H1 (cell line): ENCODE data around the gene NEDD8. TPM values are rescaled to one million over a fixed set of nuclear protein-coding genes. Genes with fewer than 3 reads are reported as not detected.

Source experiments
- CTCF ChIA-PET: fragments of 300-600 bp; sonication (Branson Sonifier 250); formaldehyde crosslinking; loops from one replicate; lab custom pipeline; 2021; ENCODE audit not compliant: partially characterized antibody; lab: Charles Lee
- POLR2A ChIA-PET: fragments of 300-600 bp; sonication (Branson Sonifier 250); formaldehyde crosslinking; loops from one replicate; lab custom pipeline; 2021; ENCODE audit warnings: inconsistent platforms; ENCODE audit not compliant: partially characterized antibody; lab: Charles Lee
- DNase-seq, 2 experiments: peaks; one replicate each; pipeline versions ENCODE4 v3.0.0 to v3.0.0-alpha.2; 2010 to 2022; ENCODE audit warnings: low spot score in 2 of 2, low read depth in 1 of 2, mixed read lengths in 1 of 2
- FAIRE-seq: peaks from 2 replicates; lab custom pipeline; 2011; peaks lifted over from hg19 to GRCh38; lab: Jason Lieb, UNC
- H2AFZ ChIP-seq: 2 replicates; pipeline ENCODE4 v1.8.1; 2012; ENCODE audit warnings: low read length, inconsistent platforms
- H2AK5ac ChIP-seq: 2 replicates; pipeline ENCODE4 v1.6.1; 2013; ENCODE audit warnings: low read depth, low read length
- H2BK120ac ChIP-seq: replicated peaks from 2 replicates; pipeline ENCODE3; 2013; ENCODE audit warnings: low read depth, low read length, inconsistent platforms
- H2BK12ac ChIP-seq: 2 replicates; pipeline ENCODE4 v1.6.1; 2013; ENCODE audit warnings: low read depth, low read length
- H2BK15ac ChIP-seq: 2 replicates; pipeline ENCODE4 v1.6.1; 2013; ENCODE audit warnings: low read length
- H2BK20ac ChIP-seq: 2 replicates; pipeline ENCODE4 v1.6.1; 2013; ENCODE audit warnings: low read length
- H2BK5ac ChIP-seq: 2 replicates; pipeline ENCODE4 v1.6.1; 2013; ENCODE audit warnings: low read depth, low read length
- H3K14ac ChIP-seq: 2 replicates; pipeline ENCODE4 v1.6.1; 2013; ENCODE audit warnings: inconsistent platforms; ENCODE audit not compliant: insufficient read length
- H3K18ac ChIP-seq: 2 replicates; pipeline ENCODE4 v1.6.1; 2013; ENCODE audit warnings: low read length; ENCODE audit errors: extremely low read depth
- H3K23ac ChIP-seq: 2 replicates; pipeline ENCODE4 v1.6.1; 2013; ENCODE audit warnings: inconsistent platforms; ENCODE audit not compliant: insufficient read length
- H3K23me2 ChIP-seq: 2 replicates; pipeline ENCODE4 v1.6.1; 2013; ENCODE audit warnings: low read depth, low read length
- H3K27ac ChIP-seq: 2 replicates; pipeline ENCODE4 v1.6.1; 2011; ENCODE audit warnings: low read depth, low read length, inconsistent platforms
- H3K27me3 ChIP-seq, 4 experiments: replicated peaks in 1 of 4; 1 replicate in 1 of 4; 2 replicates in 3 of 4; pipeline versions ENCODE4 v1.6.1 to v1.8.1; 2011 to 2013; ENCODE audit warnings: low read length in 3 of 4, mild to moderate bottlenecking in 3 of 4, inconsistent platforms in 2 of 4, mixed read lengths in 2 of 4, moderate library complexity in 1 of 4; ENCODE audit not compliant: control insufficient read depth in 3 of 4, insufficient read depth in 3 of 4; ENCODE audit errors: extremely low read depth in 1 of 4
- H3K36me3 ChIP-seq, 4 experiments: 2 replicates each; pipeline versions ENCODE4 v1.6.1 to v1.8.1; 2011 to 2013; ENCODE audit warnings: mild to moderate bottlenecking in 4 of 4, low read length in 3 of 4, moderate library complexity in 2 of 4, control low read depth in 1 of 4, inconsistent platforms in 1 of 4; ENCODE audit not compliant: insufficient read depth in 4 of 4, control insufficient read depth in 2 of 4
- H3K4ac ChIP-seq: replicated peaks from 2 replicates; pipeline ENCODE3; 2013; ENCODE audit warnings: low read length, low read depth, mixed read lengths, inconsistent platforms; ENCODE audit not compliant: insufficient read length
- H3K4me1 ChIP-seq, 4 experiments: replicated peaks in 1 of 4; 1 replicate in 1 of 4; 2 replicates in 3 of 4; pipeline versions ENCODE4 v1.6.1 to v1.8.1; 2011 to 2013; ENCODE audit warnings: low read length in 3 of 4, inconsistent platforms in 2 of 4, mixed read lengths in 1 of 4; ENCODE audit not compliant: insufficient read depth in 4 of 4, control insufficient read depth in 3 of 4
- H3K4me2 ChIP-seq, 2 experiments: 2 replicates each; pipeline versions ENCODE4 v1.6.1 to v1.8.1; 2011 to 2013; ENCODE audit warnings: low read depth in 2 of 2, low read length in 2 of 2, control low read depth in 1 of 2, inconsistent platforms in 1 of 2, mild to moderate bottlenecking in 1 of 2; ENCODE audit not compliant: insufficient read depth in 1 of 2
- H3K4me3 ChIP-seq, 4 experiments: fragments of 200-600, 300-600 bp in 1 of 4; sonication (generic), shearing (Covaris generic), sonication (Bioruptor Twin) in 1 of 4; 2 replicates each; pipeline versions ENCODE4 v1.5.1 to v1.8.1; 2011 to 2016; ENCODE audit warnings: low read length in 4 of 4, low read depth in 3 of 4, control low read depth in 2 of 4, inconsistent platforms in 2 of 4, mild to moderate bottlenecking in 2 of 4, mixed read lengths in 1 of 4, moderate library complexity in 1 of 4; ENCODE audit not compliant: insufficient read depth in 2 of 4; ENCODE audit errors: extremely low read depth in 1 of 4
- H3K56ac ChIP-seq: replicated peaks from 2 replicates; pipeline ENCODE3; 2013; ENCODE audit warnings: low read depth, mild to moderate bottlenecking, mixed read lengths, low read length, inconsistent platforms; ENCODE audit not compliant: insufficient read length
- H3K79me1 ChIP-seq: 2 replicates; pipeline ENCODE4 v1.6.1; 2013; ENCODE audit warnings: low read depth, low read length, control low read depth
- H3K79me2 ChIP-seq, 2 experiments: 2 replicates each; pipeline versions ENCODE4 v1.6.1 to v1.8.1; 2012 to 2013; ENCODE audit warnings: low read length in 2 of 2, mild to moderate bottlenecking in 2 of 2, inconsistent platforms in 1 of 2; ENCODE audit not compliant: insufficient read depth in 2 of 2, control insufficient read depth in 1 of 2
- H3K9ac ChIP-seq, 4 experiments: replicated peaks in 1 of 4; 1 replicate in 1 of 4; 2 replicates in 3 of 4; pipeline versions ENCODE4 v1.6.1 to v1.8.1; 2011 to 2013; ENCODE audit warnings: low read depth in 3 of 4, low read length in 3 of 4, control low read depth in 2 of 4, mild to moderate bottlenecking in 2 of 4, moderate library complexity in 2 of 4, inconsistent platforms in 1 of 4; ENCODE audit errors: extremely low read depth in 1 of 4
- H3K9me3 ChIP-seq, 2 experiments: 2 replicates each; pipeline versions ENCODE4 v1.6.1 to v1.8.1; 2012 to 2013; ENCODE audit warnings: mild to moderate bottlenecking in 2 of 2, moderate library complexity in 2 of 2, control low read depth in 1 of 2, inconsistent platforms in 1 of 2, low read depth in 1 of 2, low read length in 1 of 2, mixed read lengths in 1 of 2; ENCODE audit not compliant: insufficient read depth in 2 of 2
- H4K20me1 ChIP-seq, 2 experiments: replicated peaks in 1 of 2; 2 replicates each; pipeline versions ENCODE3 to v1.8.1; 2011 to 2013; ENCODE audit warnings: inconsistent platforms in 2 of 2, low read length in 2 of 2, mild to moderate bottlenecking in 1 of 2; ENCODE audit not compliant: insufficient read depth in 2 of 2, control insufficient read depth in 1 of 2
- H4K5ac ChIP-seq: 2 replicates; pipeline ENCODE4 v1.6.1; 2013; ENCODE audit warnings: low read length, low read depth, mixed read lengths, inconsistent platforms; ENCODE audit not compliant: insufficient read length
- H4K8ac ChIP-seq: 2 replicates; pipeline ENCODE4 v1.8.0; 2013; ENCODE audit warnings: mild to moderate bottlenecking, moderate library complexity, low read length, inconsistent platforms; ENCODE audit not compliant: insufficient read depth; ENCODE audit errors: extremely low read depth
- H4K91ac ChIP-seq: replicated peaks from 2 replicates; pipeline ENCODE3; 2013; ENCODE audit warnings: low read length, mixed read lengths, inconsistent platforms; ENCODE audit not compliant: insufficient read length
- CREB1 ChIP-seq: IDR thresholded peaks from 2 replicates; pipeline ENCODE4 v1.6.1; 2012; ENCODE audit warnings: inconsistent platforms
- E2F6 ChIP-seq: IDR thresholded peaks from 2 replicates; pipeline ENCODE4 v1.6.1; 2012; ENCODE audit warnings: inconsistent platforms
- EP300 ChIP-seq, 2 experiments: IDR thresholded peaks; 1 replicate in 1 of 2; 2 replicates in 1 of 2; pipeline ENCODE4 v1.6.1; 2011 to 2012; ENCODE audit warnings: low read depth in 2 of 2, low read length in 2 of 2, mild to moderate bottlenecking in 2 of 2, borderline replicate concordance in 1 of 2, inconsistent platforms in 1 of 2, moderate library complexity in 1 of 2
- PHF8 ChIP-seq: fragments of 200-600 bp; sonication (generic); conservative IDR thresholded peaks from 2 replicates; pipeline ENCODE4 v1.7.1; 2012; ENCODE audit warnings: low read depth, mild to moderate bottlenecking, inconsistent platforms, low read length, moderate library complexity
- POLR2AphosphoS5 ChIP-seq: IDR thresholded peaks from 2 replicates; pipeline ENCODE4 v1.6.1; 2011; ENCODE audit warnings: low read depth, low read length
- RBBP5 ChIP-seq: IDR thresholded peaks from 2 replicates; pipeline ENCODE4 v1.7.1; 2012; ENCODE audit warnings: low read depth, mild to moderate bottlenecking, inconsistent platforms, low read length, moderate library complexity, borderline replicate concordance
- SRF ChIP-seq: IDR thresholded peaks from 2 replicates; pipeline ENCODE4 v1.6.1; 2011; ENCODE audit warnings: mild to moderate bottlenecking, low read depth, low read length, moderate library complexity
- TAF7 ChIP-seq: optimal IDR thresholded peaks from 2 replicates; pipeline ENCODE3; 2011; ENCODE audit warnings: low read depth, mild to moderate bottlenecking, inconsistent platforms, low read length, moderate library complexity, borderline replicate concordance
- TBP ChIP-seq: IDR thresholded peaks from 2 replicates; pipeline ENCODE4 v1.6.1; 2011; ENCODE audit warnings: low read depth, low read length, improper control_type of control experiment
- WGBS, 2 experiments: shearing (Covaris generic) in 1 of 2; methylation state at CpG; one replicate each; pipeline versions ENCODE4 v1.1.6 to v1.1.7; 2013 to 2015; ENCODE audit warnings: low lambda C conversion rate in 2 of 2, mixed read lengths in 2 of 2, inconsistent platforms in 1 of 2, low coverage in 1 of 2, missing lambda C conversion rate in 1 of 2; ENCODE audit not compliant: insufficient replicate concordance in 2 of 2, insufficient coverage in 1 of 2, insufficient read length in 1 of 2; ENCODE audit errors: extremely low coverage in 1 of 2, missing lambda C conversion rate in 1 of 2; 5-methylcytosine and 5-hydroxymethylcytosine counted together
- polyA plus RNA-seq, 7 experiments: library from polyadenylated mRNA; depleted of rRNA in 3 of 7; stranded (reverse) in 5 of 7; unstranded in 2 of 7; fragments of >200 nt in 5 of 7; fragments of 200-250 nt in 2 of 7; gene quantifications; 1 replicate in 5 of 7; 2 replicates in 1 of 7; 4 replicates in 1 of 7; pipeline versions ENCODE4 v1.2.1 to v1.2.3, GENCODE V29; 2011 to 2013; ENCODE audit warnings: missing spikeins in 2 of 7, mixed read lengths in 2 of 7
- total RNA-seq: library from RNA; stranded (reverse); fragmentation: NEBNext Ultra II Directional; extraction: Animal tissue kit (Norgen Biotek cat#: 25700); gene quantifications from 2 replicates; pipeline ENCODE4 v1.2.1, GENCODE V29; 2021

The NEDD8 gene
- total and polyA plus RNA-seq, 2 of the 8 experiments (the other 6 are each of a cell fraction or from before 2014, with no cell fraction given), result 253 to 317 TPM

GRCh38 chr14:24232645-24233537, 724 bp upstream of the NEDD8 start, which contains the start of gene GMPR2:
Gene GMPR2, plus strand, starts transcription at chr14:24232929. Its CDS starts 325 bp downstream, at chr14:24233254.
- H4K20me1 ChIP-seq, result peaks cover 0 to 7% of the 10 kb centered on the region in 2 experiments
- H3K18ac ChIP-seq, result peak within 1 kb of the TSS; percentile 99
- H3K56ac ChIP-seq, result peak within 1 kb of the TSS; percentile 97
- H3K9me3 ChIP-seq, result no peaks in the 10 kb centered on the region
- H3K9ac ChIP-seq, result peak within 1 kb of the TSS; percentile 81 to 89 (median 84)
- H4K5ac ChIP-seq, result peak within 1 kb of the TSS; percentile 100
- peak within 1 kb of the TSS; percentile 57 for H2BK120ac ChIP-seq
- peak within 1 kb of the TSS; percentile 93 for H4K8ac ChIP-seq
- ChIA-PET POLR2A (interaction anchor here (0.7 to 2.3 kb wide), 13 partner anchors 9 to 92 kb away, joined by 3 to 12 read pairs (median 5); partner anchors contain the start of genes CHMP4A, DHRS1, EMC9 and MDP1), CTCF (interaction anchor here (0.7 to 1.8 kb wide), 7 partner anchors 9 to 280 kb away, joined by 3 to 7 read pairs (median 3); partner anchors contain the start of genes DHRS4, RABGGTA and TINF2)
- H3K23me2 ChIP-seq, result peaks cover 11% of the 10 kb centered on the region
- WGBS, 2 experiments, result 12% methylated on average over 38 of the region's 38 CpGs; no CpG with 5 or more reads in 1 of the 2 experiments
- peaks cover 3 to 42% of the 10 kb centered on the region in 2 experiments; a peak in 2 of 4 replicates for H3K79me2 ChIP-seq
- 0 out of 2 replicates have a peak within 1 kb of the TSS, but pooled peaks have one; percentile 96 for H2AK5ac ChIP-seq
- DNase-seq, result no peak
- H2BK15ac ChIP-seq, result peak within 1 kb of the TSS; percentile 46; the same call in 1 of the 2 replicates
- peak within 1 kb of the TSS; percentile 94 for H3K27ac ChIP-seq
- no peak within 1 kb of the TSS for H2BK20ac ChIP-seq
- peak within 1 kb of the TSS; percentile 96 for H2BK5ac ChIP-seq
- no peaks in the 10 kb centered on the region; a peak in 1 of 7 replicates for H3K27me3 ChIP-seq
- no peak within 1 kb of the TSS for H3K23ac ChIP-seq
- peaks cover 5 to 31% (median 22%) of the 10 kb centered on the region in 4 experiments for H3K36me3 ChIP-seq
- peak within 1 kb of the TSS; percentile 86 to 92 for H3K4me2 ChIP-seq
- no peak within 1 kb of the TSS for H3K14ac ChIP-seq
- no peak for FAIRE-seq
- H2BK12ac ChIP-seq, result peak within 1 kb of the TSS; percentile 69; the same call in 1 of the 2 replicates
- peak within 1 kb of the TSS; percentile 96 for H2AFZ ChIP-seq
- H4K91ac ChIP-seq, result peak within 1 kb of the TSS; percentile 90
- H3K4ac ChIP-seq, result peak within 1 kb of the TSS; percentile 7
- H3K4me1 ChIP-seq, result peaks cover 2 to 14% (median 4%) of the 10 kb centered on the region in 4 experiments; a peak in 5 of 7 replicates
- H3K79me1 ChIP-seq, result no peaks in the 10 kb centered on the region; the same call in 1 of the 2 replicates
- H3K4me3 ChIP-seq, result peak within 1 kb of the TSS; percentile 81 to 97 (median 88)
- peak; percentile 53; the same call in 1 of the 2 replicates for TF ChIP-seq RBBP5
- no peak for TF ChIP-seq SRF
- TF ChIP-seq TAF7, result peak; percentile 45
- TF ChIP-seq TBP, result peak; percentile 59
- 0 out of 2 replicates have a peak, but pooled peaks have one; percentile 2 for TF ChIP-seq CREB1
- TF ChIP-seq E2F6, result peak; percentile 68
- TF ChIP-seq EP300 (IDR thresholded peaks at IDR 0.05; ENCODE audit: borderline replicate concordance in 1 of 2, low read depth in 2 of 2, low read length in 2 of 2), result 0 out of 3 replicates have a peak, but pooled peaks of 1 of the 2 experiments have one; percentile 14
- TF ChIP-seq PHF8, result peak; percentile 63; the same call in 1 of the 2 replicates
- TF ChIP-seq POLR2AphosphoS5, result peak; percentile 57; the same call in 1 of the 2 replicates
